AG08396 (cell line): ENCODE data around the gene DRD5.
"Not testable (repeated sequence)": the region's sequence is repeated elsewhere in the genome, so short reads cannot be mapped to it uniquely, and the experiment has no call there.

Experiments
- DNase-seq: peaks from one replicate; pipeline ENCODE4 v3.0.0; 2012; ENCODE audit warnings: low spot score, mixed read lengths

The DRD5 gene

DNA sequence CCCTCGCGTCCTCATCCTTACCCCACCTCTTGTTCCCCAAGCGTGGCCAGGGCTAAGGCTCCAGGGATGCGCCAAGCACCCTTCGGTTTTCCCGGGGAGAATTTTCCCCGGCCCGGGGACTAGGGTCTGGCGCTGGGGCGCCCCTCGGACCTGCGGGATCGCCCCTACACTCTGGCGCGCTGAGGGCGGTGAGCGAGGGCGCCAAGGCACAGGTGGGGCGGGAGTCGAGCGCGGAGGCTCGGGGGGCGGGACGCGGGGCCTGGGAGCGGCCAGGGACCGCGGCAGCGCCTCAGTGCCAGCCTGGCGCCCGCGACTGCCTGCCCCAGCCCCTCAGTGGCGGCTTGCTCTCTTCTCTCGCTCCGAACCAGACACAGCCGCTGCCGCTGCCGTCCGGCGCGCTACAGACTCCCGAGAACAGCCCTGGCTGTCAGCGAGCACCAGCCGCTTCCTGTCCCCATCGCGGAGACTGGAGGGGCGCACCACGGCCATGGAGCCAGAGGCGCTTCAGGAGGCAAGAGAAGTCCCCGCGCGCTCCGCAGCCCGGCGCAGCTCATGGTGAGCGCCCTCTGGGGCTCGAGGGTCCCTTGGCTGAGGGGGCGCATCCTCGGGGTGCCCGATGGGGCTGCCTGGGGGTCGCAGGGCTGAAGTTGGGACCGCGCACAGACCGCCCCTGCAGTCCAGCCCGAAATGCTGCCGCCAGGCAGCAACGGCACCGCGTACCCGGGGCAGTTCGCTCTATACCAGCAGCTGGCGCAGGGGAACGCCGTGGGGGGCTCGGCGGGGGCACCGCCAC, at the start of gene DRD5:
TSS of gene DRD5 (plus strand) at position 292 of the 793 bp plus-strand sequence. CDS start at position 688, 396 bp downstream.
- no peak for DNase-seq

DNA sequence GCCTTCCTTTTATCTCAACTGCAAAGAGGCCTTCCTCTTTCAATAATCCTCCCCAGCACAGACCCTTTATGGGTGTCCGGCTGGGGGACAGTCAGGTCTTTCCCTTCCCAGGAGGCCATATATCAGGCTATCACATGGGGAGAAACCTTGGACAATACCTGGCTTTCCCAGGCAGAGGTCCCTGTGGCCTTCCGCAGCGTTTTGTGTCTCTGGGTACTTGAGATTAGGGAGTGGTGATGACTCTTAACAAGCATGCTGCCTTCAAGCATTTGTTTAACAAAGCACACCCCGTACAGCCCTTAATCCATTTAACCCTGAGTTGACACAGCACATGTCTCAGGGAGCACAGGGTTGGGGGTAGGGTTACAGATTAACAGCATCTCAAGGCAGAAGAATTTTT, 49.2 kb upstream of the DRD5 start:
- DNase-seq, result not testable (repeated sequence)

DNA sequence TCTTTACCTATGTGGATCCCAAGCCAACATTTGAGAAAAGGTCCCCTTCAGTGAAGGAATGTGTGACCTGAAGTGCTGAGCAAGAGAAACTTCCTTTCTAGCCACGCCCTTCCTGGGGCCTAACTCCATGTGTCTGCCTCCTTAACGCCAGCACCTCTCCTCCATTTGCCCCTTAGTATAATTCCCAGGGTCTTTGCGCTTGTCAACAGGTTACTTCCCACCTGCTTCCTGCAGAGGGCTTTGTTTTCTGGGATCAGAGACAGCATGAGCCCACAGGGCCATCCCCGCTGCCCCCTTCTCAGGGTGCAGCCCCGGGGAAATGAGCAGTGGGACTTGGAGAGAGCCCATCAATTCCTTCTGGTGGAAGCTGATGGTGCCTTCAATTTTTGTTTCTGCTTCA, 45.9 kb upstream of the DRD5 start:
- DNase-seq, result no peak

DNA sequence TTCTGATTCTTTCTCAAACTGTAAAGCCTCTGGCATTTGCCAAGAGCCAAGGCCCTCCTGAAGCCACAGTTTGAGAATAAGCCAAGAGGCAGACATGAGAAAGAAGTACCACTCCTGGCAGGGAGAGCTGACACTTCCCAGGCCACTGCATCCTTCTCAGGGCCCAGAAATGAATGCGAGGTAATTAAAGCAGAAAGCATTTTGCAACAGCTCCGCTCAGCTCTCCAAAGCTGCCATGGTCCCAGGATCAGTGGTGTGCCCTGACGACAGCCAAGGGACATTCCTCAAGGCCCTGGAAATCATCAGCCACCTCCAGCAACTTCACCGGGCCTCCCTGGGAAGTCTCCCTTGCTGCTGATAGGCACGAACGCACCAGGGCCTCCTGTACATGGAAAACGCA, 44.2 kb upstream of the DRD5 start:
- not testable (repeated sequence) for DNase-seq

DNA sequence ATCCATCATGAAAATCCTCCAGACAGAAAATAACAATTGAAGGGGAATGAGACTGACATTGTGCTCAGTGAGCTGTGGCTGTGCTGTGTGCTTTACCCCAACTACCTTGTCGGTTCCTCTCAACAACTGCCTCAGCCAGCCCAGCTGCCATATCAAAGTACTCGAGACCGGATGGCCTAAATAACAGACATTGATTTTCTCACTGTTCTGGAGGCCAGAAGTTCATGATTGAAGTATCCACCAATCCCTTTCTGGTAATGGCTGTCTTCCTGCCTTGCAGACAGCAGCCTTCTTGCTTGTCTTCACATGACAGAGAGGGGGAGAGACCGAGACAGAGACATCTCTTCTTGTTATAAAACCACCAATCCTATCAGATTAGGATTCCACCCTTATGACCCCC, 37.6 kb upstream of the DRD5 start:
- not testable (repeated sequence) for DNase-seq

DNA sequence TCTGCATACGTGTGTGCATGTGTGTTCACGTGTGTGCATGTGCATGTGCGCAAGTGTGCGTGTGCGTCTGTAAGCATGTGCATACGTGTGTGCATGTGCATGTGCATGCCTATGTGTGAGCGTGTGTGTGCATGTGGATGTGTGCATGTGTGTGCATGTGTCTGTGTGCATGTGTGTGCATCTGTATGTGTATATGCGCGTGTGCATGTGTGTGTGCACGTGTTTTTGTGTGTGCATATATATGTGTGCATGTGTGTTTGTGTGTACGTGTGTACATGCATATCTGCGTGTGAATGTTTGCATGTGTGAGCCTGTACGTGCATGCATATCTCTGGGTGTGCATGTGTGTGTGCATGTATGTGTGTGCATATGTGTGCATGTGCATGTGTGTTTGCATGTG, 35.7 kb upstream of the DRD5 start:
- DNase-seq, result no peak

DNA sequence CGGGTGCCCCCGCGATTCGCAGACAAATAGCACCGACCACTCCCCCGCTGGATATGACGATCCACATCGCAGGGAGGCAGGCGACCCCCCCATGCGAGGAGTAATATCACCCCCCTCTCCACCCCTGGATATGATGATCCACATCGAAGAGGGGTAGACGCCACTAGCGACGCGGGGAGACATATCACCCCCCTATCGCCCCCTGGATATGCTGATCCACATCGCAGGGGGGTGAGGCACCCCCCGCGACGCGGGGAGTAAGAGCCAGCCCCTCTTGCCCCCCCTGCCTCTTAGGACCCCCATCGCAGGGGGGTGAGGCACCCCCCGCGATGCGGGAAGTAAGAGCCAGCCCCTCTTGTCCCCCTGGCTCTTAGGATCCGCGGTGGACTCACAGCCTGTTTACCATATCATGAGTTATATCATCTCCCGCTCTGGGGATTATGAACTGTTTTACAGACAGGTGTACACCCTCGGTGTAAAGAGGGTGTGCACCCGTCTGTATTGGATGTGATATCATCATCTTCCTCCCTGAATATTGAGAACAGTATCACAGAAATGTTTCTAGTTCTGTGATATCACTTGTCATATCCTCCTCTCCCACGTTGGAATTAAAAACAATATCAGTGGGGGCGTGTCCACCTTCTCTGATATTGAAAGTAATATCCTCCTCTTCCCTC, 22.7 kb upstream of the DRD5 start:
- DNase-seq, result no peak

DNA sequence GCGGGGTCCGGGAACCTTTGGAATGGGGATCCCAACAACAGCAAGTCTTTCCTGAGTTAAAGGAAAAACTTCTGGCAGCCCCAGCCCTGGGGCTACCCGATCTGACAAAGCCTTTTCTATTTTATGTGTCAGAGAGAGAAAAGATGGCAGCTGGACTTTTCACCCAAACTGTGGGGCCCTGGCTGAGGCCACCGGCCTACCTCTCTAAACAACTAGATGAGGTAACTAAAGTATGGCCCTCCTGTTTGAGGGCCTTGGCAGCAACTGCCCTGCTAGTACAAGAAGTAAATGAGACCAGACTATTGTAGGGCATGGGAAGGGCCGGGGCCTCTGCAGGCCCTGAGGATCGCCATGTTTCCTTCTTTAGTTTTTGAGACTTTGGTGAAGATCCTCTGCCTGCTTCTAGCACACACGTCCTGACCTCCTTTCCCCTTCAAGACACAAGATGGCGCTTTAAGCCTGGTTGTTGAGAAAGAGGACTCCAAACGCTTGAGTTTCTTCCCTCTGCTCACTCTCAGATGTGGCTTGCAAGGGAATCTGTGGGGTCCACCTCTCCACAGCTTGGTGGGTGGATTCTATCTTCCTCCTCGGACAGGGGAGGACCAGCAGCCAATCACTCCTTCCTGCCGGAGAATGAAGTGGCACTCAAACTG, 18.5 kb upstream of the DRD5 start:
- peak; percentile 51 for DNase-seq

DNA sequence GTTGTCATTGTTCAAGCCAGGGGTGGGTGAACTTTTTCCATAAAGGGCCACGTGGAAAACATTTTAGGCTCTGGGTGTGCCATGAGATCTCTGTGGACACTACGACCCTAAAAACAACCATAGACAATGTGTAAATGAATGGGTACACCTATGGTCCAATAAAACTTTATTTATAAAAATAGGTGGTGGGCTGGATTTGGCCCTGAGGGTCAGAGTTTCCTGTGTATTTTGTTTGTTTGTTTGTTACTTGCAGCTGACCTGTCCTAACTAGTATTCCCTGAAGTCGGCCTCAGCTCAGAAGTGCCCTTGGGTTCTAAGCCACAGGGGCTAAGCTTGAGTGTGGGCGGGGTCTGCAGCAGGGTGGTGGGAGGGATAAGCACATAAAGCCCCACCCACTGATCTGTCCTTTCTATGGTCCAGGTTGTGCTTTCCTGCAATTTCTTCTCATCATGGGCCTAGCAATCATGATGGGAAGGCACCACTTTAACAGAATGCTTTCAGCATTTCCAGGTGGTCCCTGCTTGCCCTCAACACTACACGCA, 17.2 kb upstream of the DRD5 start:
- no peak for DNase-seq

DNA sequence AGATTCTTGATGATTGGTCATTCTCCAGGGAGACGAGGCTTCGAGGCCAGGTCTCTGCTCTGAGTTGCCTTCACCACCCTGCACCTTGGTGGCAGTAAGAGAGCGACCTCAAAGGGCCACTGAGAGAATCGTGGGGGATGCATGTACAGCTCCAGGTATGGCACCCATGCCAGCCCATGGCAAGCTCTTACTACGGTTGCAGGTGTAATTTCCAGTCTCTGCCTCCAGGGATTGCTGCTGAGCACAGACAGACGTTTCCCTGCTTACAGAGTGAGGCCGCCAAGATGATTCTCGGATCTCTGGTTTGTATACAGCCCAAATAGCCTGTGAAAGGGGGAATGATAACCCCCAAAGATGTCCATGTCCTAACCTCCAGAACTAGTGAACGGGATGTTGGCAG, 16.3 kb upstream of the DRD5 start:
- peak; percentile 8 for DNase-seq

DNA sequence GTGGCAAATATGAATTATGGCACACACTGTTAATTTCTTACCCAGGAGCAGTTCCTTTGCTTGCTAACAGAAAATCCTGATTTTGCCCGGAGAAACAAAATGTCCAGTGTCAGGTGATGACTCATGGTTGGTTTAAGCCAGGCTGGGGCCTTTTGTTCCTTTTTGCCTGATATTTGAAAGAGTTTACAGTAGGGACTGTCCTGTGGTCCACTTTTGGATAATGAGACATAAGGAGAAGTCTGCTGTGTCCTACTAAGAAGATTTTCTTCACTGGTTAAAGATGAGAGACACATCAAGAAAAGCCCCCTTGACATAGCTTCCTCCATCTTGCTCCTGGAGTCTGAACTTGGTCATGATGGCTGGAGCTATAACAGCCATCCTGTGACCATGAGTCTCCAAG, 12.1 kb upstream of the DRD5 start:
- no peak for DNase-seq

DNA sequence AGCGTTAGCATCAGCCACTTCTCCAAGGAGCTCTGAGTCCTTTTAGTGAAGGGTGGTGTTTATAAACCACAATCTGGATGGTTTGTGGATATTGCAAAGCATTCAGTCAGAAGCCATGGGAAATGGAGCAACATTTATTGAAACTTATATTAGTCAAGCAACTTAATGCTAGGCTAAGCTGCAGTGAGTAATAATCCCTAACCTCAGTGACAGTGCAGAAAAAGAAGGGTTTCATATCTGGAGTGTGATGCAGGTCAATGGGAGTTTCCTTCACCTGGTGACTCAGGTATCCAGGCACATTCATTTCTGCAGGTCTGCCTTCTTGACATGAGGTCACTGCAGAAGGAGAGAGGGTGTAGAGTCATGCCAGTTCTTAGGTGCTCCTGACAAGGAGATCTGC, 10.4 kb upstream of the DRD5 start:
- DNase-seq, result no peak

DNA sequence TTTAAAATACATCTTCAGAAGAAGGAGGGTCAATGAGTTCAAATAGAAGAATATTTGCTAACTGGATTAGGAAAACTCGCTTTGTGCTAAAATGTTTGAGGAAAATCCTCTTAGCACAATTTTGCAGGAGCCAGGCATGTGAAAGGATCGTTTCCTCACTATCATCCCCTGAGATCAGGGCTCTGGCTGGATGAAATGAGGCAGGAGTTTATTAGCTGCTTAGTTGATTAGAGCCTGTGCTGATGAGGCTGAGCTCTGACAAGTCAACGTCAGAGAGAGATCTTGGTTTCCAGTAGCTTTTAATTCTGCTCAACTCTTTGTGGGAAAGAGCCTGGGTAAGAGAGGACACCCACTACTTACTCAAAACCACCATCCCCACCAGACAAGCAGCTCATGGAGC, 8.0 kb upstream of the DRD5 start:
- DNase-seq, result no peak

DNA sequence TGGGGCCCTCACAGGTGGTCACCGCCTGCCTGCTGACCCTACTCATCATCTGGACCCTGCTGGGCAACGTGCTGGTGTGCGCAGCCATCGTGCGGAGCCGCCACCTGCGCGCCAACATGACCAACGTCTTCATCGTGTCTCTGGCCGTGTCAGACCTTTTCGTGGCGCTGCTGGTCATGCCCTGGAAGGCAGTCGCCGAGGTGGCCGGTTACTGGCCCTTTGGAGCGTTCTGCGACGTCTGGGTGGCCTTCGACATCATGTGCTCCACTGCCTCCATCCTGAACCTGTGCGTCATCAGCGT, 652 bp downstream of the DRD5 start:
- no peak for DNase-seq

DNA sequence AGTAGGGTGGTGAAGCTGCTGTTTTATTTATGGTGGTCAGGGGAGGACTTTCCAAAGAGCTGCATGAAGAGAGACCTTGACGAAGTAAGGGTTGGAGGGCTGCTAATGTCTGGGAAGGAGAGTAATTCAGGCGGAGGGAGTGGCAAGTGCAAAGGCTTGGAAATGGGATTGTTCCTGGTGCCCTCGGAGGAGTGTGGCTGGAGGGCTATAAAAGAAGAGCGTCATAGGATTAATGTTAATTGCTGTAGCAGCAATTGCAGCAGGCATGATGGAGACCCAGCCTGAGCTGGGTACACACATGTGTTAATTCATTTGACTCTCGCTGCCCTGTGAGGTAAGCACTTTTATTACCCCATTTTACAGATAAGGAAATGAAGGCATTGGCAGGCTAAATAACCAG, 4.5 kb downstream of the DRD5 start:
- not testable (repeated sequence) for DNase-seq

DNA sequence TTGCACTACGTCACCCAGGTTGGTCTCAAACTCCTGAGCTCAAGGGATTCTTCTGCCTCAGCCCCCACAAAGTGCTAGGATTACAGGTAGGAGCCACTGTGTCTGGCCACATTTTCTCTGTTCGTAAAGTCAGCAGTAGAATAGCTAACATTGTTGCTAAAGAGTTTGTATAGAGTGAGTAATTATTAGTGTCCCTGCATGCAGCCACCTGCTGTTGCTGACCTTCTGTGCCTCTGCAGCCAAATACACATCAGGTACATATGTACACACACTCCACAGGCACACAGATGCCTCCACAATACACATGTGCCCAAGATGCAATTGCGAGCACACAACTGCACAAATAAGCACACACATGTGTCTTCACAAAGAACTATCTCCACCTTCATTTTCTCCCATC, 10.9 kb downstream of the DRD5 start:
- no peak for DNase-seq

DNA sequence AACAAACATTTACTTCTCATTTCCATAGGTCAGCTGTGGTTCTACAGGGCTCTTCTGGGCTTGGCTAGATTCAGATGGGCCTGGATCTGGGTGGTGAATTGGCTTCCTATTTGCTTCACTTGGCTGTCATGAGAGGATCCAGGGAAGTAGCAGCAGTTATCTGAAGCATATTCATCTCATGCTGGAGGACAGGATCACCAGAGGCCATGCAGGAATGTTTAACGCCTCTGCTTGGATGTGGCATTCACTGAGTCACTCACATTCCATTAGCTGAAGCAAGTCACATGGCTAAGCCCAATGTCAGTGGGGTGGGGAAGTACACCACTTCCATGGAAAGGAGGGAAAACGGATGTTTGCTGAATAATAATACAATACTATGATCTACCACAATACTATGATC, 15.2 kb downstream of the DRD5 start:
- not testable (repeated sequence) for DNase-seq

DNA sequence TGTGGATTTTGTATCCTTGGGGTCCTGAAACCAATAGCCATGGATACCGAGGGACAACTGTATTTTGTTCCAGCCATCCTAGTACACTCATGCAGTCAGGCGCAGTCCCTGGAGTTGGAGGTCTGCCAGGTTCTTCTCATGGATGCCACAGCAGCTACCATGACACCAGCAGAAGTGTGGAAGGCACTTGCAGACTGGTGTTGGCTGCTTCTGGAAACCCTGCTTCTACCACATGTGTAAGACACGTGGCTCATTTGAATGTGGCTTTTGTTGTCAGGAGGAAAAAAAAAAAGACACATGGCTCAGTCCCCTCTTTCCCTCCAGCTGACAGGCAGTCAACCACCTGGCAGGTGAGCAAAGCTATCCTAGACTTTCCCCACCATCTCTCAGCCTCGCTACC, 19.4 kb downstream of the DRD5 start:
- no peak for DNase-seq

DNA sequence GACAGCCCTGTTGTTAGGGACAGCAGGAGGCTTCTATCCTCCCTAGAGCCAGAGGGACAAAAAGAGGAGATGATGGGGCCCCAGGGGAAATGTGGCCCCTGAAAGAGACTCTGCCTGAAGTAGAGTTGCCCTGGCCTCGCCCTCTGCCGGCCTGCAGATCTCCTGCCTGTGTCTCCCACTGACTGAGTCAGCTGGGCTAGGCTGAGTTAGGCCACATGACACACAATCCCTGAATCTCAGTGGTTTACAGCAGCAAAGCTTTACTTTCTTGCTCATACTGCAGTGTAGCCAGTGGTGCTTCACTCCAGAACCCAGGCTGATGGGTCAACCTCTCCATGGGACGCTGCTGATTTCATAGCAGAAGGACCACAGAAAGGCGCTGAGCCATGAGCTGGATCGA, 23.5 kb downstream of the DRD5 start:
- no peak for DNase-seq

DNA sequence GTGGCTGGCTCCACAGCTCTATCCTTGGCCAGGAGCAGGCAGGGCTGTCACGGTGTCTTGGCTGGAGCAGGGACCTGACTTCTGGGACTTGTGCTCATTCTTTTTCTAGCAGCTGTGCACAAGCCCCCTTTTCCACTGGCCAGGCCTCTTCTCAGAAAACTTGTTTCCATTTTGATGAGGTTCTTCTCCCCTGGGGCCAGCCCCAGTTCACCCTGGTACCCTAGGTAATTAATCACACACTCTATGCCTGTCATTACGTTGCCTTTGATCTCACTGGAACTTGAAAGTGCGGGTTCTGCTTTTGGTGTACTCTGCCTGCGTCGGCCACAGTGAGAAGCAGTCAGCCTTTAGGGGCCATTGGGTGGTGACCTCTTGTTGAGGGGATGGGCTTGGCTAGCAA, 26.6 kb downstream of the DRD5 start:
- no peak for DNase-seq

DNA sequence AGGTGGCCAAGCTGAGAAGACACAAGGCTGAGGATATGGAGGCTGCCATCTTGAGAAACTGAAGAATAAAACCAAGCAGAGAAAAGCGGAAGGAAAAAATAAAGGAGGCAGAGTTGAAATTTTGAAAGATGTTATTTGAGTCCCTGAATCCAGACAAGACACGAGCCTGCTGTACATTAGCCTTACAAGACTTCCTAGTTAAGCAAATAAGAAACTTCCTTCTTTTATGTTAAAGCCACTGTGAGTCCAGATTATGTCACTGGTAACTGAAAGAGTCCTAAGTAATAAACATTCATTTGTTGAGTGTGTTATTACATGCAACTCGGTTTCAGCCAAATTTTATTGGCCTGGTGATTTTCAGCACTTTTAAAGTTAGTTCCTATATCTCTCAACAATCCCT, 30.4 kb downstream of the DRD5 start:
- DNase-seq, result no peak

DNA sequence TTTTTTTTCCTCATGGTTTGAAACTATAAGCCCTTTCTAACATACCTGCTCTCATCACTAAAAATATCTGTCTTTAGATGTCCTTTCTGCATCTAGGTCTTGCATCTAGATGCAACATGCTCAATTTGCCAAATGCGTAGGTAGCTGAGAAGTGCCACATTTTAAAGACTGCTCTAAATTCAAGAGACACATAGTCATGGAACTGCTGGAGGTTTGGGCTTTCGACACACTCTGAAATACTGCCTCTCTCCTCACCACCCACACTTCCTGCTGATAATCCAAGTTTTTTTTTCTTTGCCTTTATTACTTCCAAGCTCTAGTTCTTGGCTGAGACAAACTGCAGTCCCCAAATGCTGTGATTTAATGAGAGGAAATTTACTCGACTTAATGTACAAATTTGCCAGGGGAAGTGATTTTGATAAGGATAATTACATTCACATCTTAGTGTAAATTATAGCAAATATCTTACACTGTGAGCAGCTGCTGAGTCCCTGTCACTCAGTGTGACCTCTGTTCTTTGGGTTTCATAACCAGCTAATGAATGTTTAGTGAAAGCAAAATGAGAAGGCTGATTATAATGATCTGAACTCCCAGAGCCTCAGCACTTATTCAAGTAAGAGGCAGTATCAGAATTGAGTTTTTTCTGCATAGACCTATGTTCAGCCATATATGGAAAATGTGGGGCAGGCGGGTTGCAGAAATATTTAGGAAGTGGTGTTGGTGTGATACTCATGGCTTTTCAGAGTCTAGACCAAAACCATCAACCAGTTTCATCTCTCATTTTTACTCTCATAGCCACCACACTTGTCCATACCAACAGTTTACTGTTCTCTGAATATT, 31.3 kb downstream of the DRD5 start:
- no peak for DNase-seq
